ENCODE data around the gene C15orf61.

C15orf61 gene

GRCh38 chr15:67544475-67544874, 23.5 kb downstream of the C15orf61 start:
- no peak for TF ChIP-seq Cebpa-rat (IDR thresholded peaks at IDR 0.05)
- Histone ChIP-seq H3K4me2 (peak overlapping the region in 8 of 11 experiments; percentile 85 to 99 (median 94); a peak in 6 of 22 replicates), H4K20me1 (peaks cover 0 to 10% (median 3%) of the 10 kb centered on the region in 11 experiments; a peak in 7 of 22 replicates), H3K36me3 (peaks cover 10 to 29% (median 14%) of the 10 kb centered on the region in 11 experiments; a peak in 17 of 22 replicates), H3K4me1 (peaks cover 32 to 56% (median 50%) of the 10 kb centered on the region in 10 experiments), H3K9me3 (replicated peaks in 1 of 11) (no peaks in the 10 kb centered on the region), H3K4me3 (no peak overlapping the region), H3K27ac (no peak overlapping the region), H3K27me3 (no peaks in the 10 kb centered on the region), H3K9ac (no peak overlapping the region)

DNA sequence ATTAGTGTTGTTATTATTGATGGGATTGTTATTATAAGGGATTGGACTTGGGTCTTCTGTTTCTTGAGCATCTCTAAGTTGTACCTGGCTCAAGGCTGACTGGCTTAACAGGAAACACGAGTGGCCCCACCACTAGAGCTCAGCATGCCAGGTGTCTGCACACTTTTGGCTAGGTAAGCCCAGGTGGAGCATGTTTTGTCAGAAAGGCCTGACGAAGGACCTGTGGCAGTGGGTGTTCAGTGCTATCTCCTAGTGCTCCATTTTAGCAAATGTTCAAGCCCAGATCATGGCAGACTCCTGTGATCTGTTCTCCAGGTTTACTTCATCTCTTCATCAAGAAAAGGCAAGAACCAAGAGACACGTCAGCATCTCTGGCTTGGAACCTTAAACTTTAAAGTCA, 24.9 kb downstream of the C15orf61 start:
- Histone ChIP-seq H3K9ac (no peak overlapping the region), H3K4me2 (no peak overlapping the region), H3K27ac (no peak overlapping the region), H3K4me1 (peaks cover 23 to 44% (median 36%) of the 10 kb centered on the region in 10 experiments), H3K36me3 (peaks cover 13 to 37% (median 24%) of the 10 kb centered on the region in 11 experiments; a peak in 21 of 22 replicates), H3K9me3 (replicated peaks in 1 of 11) (no peaks in the 10 kb centered on the region), H3K27me3 (no peaks in the 10 kb centered on the region), H4K20me1 (peaks cover 0 to 10% (median 3%) of the 10 kb centered on the region in 11 experiments; a peak in 7 of 22 replicates), H3K4me3 (no peak overlapping the region)
- TF ChIP-seq Cebpa-rat (IDR thresholded peaks at IDR 0.05), result no peak

- no peak overlapping the region for H3K9ac ChIP-seq
- H3K4me1 ChIP-seq, result peaks cover 18 to 39% (median 30%) of the 10 kb centered on the region in 10 experiments
- H4K20me1 ChIP-seq, result peaks cover 0 to 10% (median 3%) of the 10 kb centered on the region in 11 experiments; a peak in 7 of 22 replicates
- no peak for TF ChIP-seq Cebpa-rat (IDR thresholded peaks at IDR 0.05)
- peaks cover 22 to 47% (median 33%) of the 10 kb centered on the region in 11 experiments for H3K36me3 ChIP-seq
- H3K9me3 ChIP-seq (replicated peaks in 1 of 11), result no peaks in the 10 kb centered on the region
- H3K4me2 ChIP-seq, result no peak overlapping the region
- H3K4me3 ChIP-seq, result no peak overlapping the region
- no peaks in the 10 kb centered on the region for H3K27me3 ChIP-seq
- no peak overlapping the region for H3K27ac ChIP-seq
Observed at GRCh38 chr15:67547064-67547463, 26.1 kb downstream of the C15orf61 start.

GRCh38 chr15:67547836-67548235, 26.9 kb downstream of the C15orf61 start:
- Histone ChIP-seq H3K9me3 (replicated peaks in 1 of 11) (no peaks in the 10 kb centered on the region), H3K4me1 (peaks cover 18 to 39% (median 30%) of the 10 kb centered on the region in 10 experiments), H4K20me1 (peaks cover 0 to 10% (median 3%) of the 10 kb centered on the region in 11 experiments; a peak in 7 of 22 replicates), H3K9ac (no peak overlapping the region), H3K27me3 (no peaks in the 10 kb centered on the region), H3K36me3 (peaks cover 27 to 54% (median 40%) of the 10 kb centered on the region in 11 experiments), H3K4me2 (no peak overlapping the region; a peak in 1 of 22 replicates), H3K27ac (no peak overlapping the region), H3K4me3 (no peak overlapping the region)
- TF ChIP-seq Cebpa-rat (IDR thresholded peaks at IDR 0.05), result no peak

- H3K9ac ChIP-seq, result no peak overlapping the region
- peak overlapping the region in 6 of 11 experiments; percentile 1 to 49 (median 20); a peak in 5 of 22 replicates for H3K4me2 ChIP-seq
- peaks cover 0 to 10% (median 3%) of the 10 kb centered on the region in 11 experiments; a peak in 7 of 22 replicates for H4K20me1 ChIP-seq
- H3K9me3 ChIP-seq (replicated peaks in 1 of 11), result no peaks in the 10 kb centered on the region
- H3K36me3 ChIP-seq, result peaks cover 27 to 59% (median 45%) of the 10 kb centered on the region in 11 experiments
- TF ChIP-seq Cebpa-rat (IDR thresholded peaks at IDR 0.05), result no peak
- peaks cover 13 to 35% (median 26%) of the 10 kb centered on the region in 10 experiments for H3K4me1 ChIP-seq
- H3K27me3 ChIP-seq, result no peaks in the 10 kb centered on the region
- no peak overlapping the region for H3K4me3 ChIP-seq
- no peak overlapping the region for H3K27ac ChIP-seq
Observed at GRCh38 chr15:67548236-67548852, 27.4 kb downstream of the C15orf61 start.

DNA sequence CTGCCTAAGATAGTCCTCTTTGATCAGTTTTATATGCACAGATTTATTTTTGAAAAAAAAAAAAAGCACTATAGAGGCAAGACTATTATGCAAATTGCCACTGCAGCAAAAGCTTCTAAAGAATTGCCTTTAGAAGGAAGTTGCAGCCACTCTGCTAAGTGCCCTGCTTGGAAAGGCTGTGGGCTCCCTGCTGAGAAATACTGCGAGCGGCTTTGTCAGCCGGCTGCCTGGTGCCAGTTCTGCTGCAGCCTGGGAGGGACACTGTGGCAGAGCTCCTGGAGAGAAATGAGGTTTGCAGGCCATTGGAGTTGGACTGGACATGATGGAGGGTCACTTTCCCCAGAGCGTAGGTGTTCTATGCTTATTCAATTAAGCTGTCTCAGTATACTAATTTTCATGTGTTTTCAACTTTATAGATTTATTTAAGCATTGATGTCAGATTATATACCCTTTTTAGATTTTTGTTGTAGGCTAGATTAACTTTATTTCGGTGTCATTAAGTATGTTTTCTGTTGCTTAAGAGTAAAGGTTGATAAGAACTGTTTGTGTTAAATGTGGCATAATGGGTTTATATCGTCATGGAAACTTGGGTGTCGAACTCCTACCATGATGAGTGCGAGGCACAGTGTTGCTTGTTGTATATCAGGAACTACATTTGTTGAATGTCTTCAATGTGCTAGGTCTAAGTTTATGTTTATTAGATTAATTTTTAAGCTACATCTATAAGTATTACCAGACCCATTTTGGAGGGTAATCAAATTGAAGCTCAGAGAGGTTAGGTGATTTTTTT, 28.1 kb downstream of the C15orf61 start:
- H3K9me3 ChIP-seq (replicated peaks in 1 of 11), result no peaks in the 10 kb centered on the region
- H3K27me3 ChIP-seq, result no peaks in the 10 kb centered on the region
- peaks cover 30 to 62% (median 46%) of the 10 kb centered on the region in 11 experiments for H3K36me3 ChIP-seq
- no peak overlapping the region for H3K4me3 ChIP-seq
- no peak overlapping the region for H3K27ac ChIP-seq
- H3K9ac ChIP-seq, result no peak overlapping the region
- H3K4me1 ChIP-seq, result peaks cover 5 to 28% (median 19%) of the 10 kb centered on the region in 10 experiments; a peak in 18 of 20 replicates
- no peak for TF ChIP-seq Cebpa-rat (IDR thresholded peaks at IDR 0.05)
- H4K20me1 ChIP-seq, result peaks cover 0 to 10% (median 3%) of the 10 kb centered on the region in 11 experiments; a peak in 7 of 22 replicates
- peak overlapping the region in 7 of 11 experiments; percentile 1 to 49 (median 19); a peak in 6 of 22 replicates for H3K4me2 ChIP-seq

DNA sequence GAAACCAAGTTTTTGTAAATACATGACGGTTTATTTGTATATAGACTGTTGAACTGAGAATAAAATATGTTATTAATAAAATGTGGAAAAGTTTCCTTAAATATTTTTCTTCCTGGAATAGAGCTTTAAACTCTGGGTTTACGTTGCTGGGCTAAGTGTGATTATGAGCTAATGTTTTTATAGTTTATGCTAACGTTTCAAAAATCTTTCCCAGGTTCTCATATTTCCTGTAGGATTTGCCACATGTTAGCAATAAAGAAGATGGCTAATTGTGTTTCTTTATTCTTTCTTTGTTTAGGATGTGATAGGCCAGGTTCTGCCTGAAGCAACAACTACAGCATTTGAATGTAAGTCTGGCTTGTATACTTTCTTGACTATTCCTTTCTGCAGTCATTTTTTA, 28.8 kb downstream of the C15orf61 start:
- H3K27me3 ChIP-seq, result no peaks in the 10 kb centered on the region
- H3K36me3 ChIP-seq, result peaks cover 36 to 69% (median 50%) of the 10 kb centered on the region in 11 experiments
- peaks cover 3 to 22% (median 13%) of the 10 kb centered on the region in 10 experiments; a peak in 15 of 20 replicates for H3K4me1 ChIP-seq
- H3K9ac ChIP-seq, result no peak overlapping the region
- no peaks in the 10 kb centered on the region for H3K9me3 ChIP-seq (replicated peaks in 1 of 11)
- TF ChIP-seq Cebpa-rat (IDR thresholded peaks at IDR 0.05), result no peak
- no peak overlapping the region for H3K4me2 ChIP-seq
- peaks cover 0 to 10% (median 3%) of the 10 kb centered on the region in 11 experiments; a peak in 7 of 22 replicates for H4K20me1 ChIP-seq
- H3K4me3 ChIP-seq, result no peak overlapping the region
- H3K27ac ChIP-seq, result no peak overlapping the region

DNA sequence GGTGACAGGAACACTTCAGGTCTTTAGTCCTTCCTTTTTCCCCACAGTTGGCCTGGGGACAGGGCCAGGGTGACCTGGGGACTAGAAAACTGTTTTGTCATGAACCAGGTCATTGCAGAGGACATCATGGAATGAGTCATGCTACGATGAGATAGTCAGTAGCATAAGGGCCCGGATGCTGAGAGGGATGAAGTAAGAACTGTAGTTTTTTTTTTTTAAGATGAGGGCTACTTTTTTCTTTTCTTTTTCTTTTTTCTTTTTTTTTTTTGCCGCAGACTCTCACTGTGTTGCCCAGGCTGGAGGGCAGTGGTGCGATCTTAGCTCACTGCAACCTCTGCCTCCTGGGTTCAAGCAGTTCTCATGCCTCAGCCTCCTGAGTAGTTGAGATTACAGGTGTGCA, 29.6 kb downstream of the C15orf61 start:
- Histone ChIP-seq H3K4me3 (no peak overlapping the region), H4K20me1 (peaks cover 0 to 10% (median 3%) of the 10 kb centered on the region in 11 experiments; a peak in 6 of 22 replicates), H3K9ac (no peak overlapping the region), H3K27me3 (no peaks in the 10 kb centered on the region), H3K27ac (no peak overlapping the region), H3K4me1 (peaks cover 0 to 18% (median 12%) of the 10 kb centered on the region in 10 experiments; a peak in 12 of 20 replicates), H3K4me2 (no peak overlapping the region), H3K36me3 (peaks cover 43 to 77% (median 57%) of the 10 kb centered on the region in 11 experiments), H3K9me3 (replicated peaks in 1 of 11) (no peaks in the 10 kb centered on the region)
- no peak for TF ChIP-seq Cebpa-rat (IDR thresholded peaks at IDR 0.05)
